ENCODE results near the gene NEU3.
"Not testable (repeated sequence)": the region's sequence is repeated elsewhere in the genome, so short reads cannot be mapped to it uniquely, and the experiment has no call there.

The NEU3 gene

DNA sequence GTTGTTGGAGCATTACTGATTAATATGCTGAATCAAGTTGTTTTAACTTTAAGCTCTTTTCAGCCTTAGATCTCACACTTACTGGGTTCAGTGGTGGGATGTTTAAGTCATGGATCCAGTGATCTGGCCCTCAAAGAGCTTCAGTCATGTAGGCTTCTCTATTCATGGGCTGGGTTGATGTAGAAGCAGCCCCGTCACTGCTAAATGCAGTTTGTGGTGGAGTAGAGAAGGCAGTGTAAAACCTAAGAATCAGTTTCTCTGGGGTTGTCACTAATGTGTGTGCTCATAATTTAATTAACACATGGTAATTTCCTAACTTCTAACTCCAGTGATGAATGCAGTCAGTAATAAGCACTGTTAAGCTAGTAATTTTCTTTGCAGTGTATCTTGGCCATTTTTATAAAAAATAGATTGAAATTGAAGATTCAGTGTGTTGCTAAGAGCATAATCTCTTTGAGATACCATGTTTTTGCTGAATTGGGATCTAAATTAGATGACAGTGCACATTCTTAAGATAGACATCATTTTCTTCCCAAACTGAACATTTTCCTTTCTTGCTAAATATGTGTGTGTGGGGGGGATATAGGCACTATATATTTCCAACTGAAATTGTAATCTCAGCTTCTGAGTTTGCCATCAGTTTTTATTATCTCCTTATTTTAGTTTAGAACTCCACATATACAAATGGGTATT, 30.6 kb upstream of the NEU3 start:
- FAIRE-seq (peak; percentile 11), DNase-seq (ENCODE audit: insufficient read length, low spot score) (no peak)
- TF ChIP-seq POLR2A (IDR thresholded peaks at IDR 0.05; ENCODE audit: low read depth, low read length): no peak

DNA sequence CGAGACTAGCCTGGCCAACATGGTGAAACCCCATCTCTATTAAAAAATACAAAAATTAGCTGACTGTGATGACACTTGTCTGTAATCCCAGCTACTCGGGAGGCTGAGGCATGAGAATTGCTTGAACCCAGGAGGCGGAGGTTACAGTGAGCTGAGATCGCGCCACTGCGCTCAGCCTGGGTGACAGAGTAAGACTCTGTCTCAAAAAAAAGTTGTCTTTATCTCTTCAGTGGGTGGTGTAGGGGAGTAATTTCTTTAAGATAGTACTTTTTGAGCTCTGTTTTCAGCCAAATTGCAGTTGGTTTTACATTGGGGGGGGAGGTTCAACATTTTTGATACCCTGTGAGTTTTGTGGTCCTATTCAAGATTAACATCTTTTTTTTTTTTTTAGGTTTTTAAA, 28.6 kb upstream of the NEU3 start:
- DNase-seq (ENCODE audit: insufficient read length, low spot score); FAIRE-seq: not testable (repeated sequence)

DNA sequence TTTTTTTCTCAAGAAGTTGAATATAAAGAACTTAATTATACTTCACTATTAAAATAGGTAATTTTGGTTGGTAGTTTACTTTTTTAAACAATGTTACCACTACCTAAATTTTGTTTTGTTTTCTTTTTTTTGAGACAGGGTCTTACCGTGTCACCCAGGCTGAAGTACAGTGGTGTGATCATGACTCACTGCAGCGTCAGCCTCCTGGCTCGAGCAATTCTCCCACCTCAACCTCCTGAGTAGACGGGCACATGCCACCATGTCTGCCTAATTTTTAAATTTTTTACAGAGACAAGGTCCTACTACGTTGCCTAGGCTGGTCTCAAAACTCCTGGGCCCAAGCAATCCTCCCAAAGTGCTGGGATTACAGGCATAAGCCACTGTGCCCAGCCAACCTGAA, 22.1 kb upstream of the NEU3 start:
- FAIRE-seq (no peak), DNase-seq (ENCODE audit: insufficient read length, low spot score) (no peak)
- no peak for TF ChIP-seq POLR2A (IDR thresholded peaks at IDR 0.05; ENCODE audit: low read depth, low read length)

DNA sequence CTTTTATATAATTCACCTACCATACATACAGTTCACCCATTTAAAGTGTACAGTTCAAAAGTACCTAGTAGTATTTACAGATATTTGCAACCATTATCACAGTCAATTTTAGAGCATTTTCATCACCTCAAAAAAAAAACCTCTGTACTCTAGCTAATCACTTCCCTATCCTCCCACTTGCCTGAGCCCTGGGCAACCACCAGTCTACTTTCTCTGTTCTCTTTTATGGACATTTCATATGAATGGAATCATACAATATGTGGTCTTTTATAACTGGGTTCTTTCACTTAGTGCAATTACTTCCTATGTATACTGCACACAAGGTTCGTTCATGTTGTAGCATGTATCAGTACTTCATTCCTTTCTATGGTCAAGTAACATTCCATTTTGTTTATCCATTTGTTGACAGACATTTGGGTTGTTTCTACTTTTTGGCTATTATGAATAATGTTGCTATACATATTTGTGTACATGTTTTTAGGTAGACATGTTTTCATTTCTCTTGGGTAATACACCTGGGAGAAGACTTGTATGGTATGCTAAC, 17.8 kb upstream of the NEU3 start:
- no peak for FAIRE-seq
- no peak for DNase-seq (ENCODE audit: insufficient read length, low spot score)
- no peak for TF ChIP-seq POLR2A (IDR thresholded peaks at IDR 0.05; ENCODE audit: low read depth, low read length)

DNA sequence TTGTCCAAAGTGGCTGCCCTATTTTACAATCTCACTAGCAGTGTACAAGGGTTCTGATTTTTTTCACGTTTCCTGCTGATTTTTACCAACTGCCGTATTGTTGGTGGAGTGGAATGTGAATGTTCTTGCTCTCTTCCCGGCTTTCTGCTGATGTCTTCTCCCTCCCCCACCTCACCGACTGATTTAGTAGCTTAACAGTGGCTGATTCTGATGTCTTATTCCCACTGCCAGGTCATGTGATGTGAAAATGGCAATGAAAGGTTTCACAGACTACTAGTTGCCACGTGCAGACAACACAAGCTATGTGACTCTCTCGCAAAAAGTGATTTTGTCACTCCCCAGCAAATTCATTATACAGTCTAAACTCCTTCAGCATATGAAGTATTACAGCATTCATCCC, 17.3 kb upstream of the NEU3 start:
- DNase-seq (ENCODE audit: insufficient read length, low spot score) (no peak), FAIRE-seq (no peak)
- TF ChIP-seq POLR2A (IDR thresholded peaks at IDR 0.05; ENCODE audit: low read depth, low read length): no peak

DNA sequence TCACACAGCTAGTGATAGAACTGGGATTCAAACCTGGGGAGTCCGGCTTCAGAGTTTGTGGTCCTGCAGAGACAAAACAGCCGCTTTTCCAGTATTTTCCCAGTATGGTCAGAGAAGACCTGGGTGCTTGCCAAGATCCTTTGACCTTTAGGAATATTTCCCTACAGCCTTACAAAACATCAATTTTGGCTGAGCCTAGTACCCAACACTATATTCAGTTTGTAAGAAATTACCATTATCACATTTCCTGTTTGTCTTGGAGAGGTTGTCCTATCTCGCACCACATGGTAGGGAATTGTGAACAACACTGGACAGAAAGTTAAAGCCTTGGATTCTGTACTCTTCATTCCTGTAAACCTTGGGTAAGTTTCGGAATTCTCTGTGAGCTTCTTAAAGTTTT, 10.7 kb upstream of the NEU3 start:
- TF ChIP-seq POLR2A (IDR thresholded peaks at IDR 0.05; ENCODE audit: low read depth, low read length): no peak
- no peak for FAIRE-seq
- DNase-seq (ENCODE audit: insufficient read length, low spot score): no peak

DNA sequence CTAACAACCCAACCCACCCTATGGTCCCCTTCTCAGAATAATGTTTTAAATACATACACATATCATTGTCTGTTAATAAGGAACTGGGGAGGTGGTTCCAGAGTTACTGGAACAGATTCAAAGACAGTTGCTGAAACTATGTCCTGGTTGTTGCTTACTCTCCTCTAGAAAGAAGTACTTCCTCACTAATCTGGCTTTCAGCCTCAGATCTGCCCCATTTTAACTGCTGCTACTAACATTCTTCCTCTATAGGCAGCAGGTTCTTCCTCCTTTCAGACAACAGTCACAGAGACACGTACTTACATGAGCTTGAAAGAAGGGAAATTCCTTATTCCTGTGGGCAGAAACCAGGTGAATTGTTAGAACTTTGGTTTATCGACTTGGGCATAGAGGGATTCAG, 8.1 kb upstream of the NEU3 start:
- FAIRE-seq (no peak), DNase-seq (ENCODE audit: insufficient read length, low spot score) (no peak)
- TF ChIP-seq POLR2A (IDR thresholded peaks at IDR 0.05; ENCODE audit: low read depth, low read length): no peak

DNA sequence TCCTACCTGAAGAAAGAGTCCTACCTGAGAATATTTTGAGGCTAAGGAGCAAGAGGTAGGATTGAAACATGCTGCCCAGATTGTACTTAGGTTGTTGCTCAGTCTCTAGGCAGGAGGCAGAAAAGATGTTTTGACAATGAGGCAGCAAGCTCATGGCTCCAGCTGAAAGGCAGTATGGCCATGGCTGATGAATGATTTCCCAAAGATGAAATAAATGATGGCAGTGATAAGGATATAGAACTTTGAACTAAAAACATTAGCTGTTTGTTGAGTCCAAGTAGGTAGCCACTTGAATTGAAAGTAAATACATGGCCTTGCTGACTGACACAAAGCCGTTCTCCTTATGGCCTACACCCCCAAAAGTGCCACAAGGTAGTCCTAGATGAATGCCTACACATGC, 6.8 kb upstream of the NEU3 start:
- TF ChIP-seq POLR2A (IDR thresholded peaks at IDR 0.05; ENCODE audit: low read depth, low read length): no peak
- FAIRE-seq (no peak), DNase-seq (ENCODE audit: insufficient read length, low spot score) (no peak)

DNA sequence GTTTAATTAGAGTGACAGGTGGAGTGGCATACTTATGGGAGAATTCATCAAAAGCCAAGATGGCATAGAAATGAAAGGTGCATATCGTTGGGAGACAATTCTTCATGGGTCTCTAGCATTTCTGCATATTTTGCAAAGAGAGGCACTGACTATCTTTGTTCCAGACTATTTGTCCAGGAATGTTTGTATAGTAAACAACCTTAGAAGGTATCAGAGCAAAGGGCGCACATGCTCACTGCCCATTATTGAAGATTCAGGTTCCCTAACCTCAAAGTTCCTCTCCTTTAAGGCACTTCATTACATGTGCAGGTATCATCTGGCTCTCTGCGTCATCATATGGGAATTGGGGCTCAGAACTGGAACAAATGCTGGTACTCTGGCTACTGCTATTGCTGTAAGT, 4.7 kb upstream of the NEU3 start:
- no peak for TF ChIP-seq POLR2A (IDR thresholded peaks at IDR 0.05; ENCODE audit: low read depth, low read length)
- FAIRE-seq: no peak

DNA sequence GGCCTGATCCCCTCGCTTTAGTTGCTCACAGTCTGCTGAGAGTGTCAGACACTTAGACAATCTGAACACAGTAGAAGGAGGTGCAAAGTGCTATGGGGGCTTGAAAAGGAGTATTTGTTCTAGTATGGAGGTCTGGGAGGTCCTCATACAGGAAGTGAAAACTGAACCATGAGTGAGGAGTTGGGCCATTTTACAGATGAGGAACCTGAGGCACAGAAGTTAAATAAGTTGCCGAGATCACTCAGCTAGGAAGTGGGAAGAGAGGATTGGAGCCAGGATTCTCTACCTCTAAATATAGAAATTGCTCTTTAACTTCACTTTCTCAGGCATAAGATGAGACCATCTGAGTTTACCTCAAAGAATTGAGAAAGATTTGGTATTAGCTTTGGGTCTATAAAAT, 4.0 kb upstream of the NEU3 start:
- DNase-seq (ENCODE audit: insufficient read length, low spot score) (no peak), FAIRE-seq (no peak)
- TF ChIP-seq POLR2A (IDR thresholded peaks at IDR 0.05; ENCODE audit: low read depth, low read length): no peak

More for the DNA sequence above, 4.7 kb upstream of the NEU3 start:
- no peak for DNase-seq (ENCODE audit: insufficient read length, low spot score)

DNA sequence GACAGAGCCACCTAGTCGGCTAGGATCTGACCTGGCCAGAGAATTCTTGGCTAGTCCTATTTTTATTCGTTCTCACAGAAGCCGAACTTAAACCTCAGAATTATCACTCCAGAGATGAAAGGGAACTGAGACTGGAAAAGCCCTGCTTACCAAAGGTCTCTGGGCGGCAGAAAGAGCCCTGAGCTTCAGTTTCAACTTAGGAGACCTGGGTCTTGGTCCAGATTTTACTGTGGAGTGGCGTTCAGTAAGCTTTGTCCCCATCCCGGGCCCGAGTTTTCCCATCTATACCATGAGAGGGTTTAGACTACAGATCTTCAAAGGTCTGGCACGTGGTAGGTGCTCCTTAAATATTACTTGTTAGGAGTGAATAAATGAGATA, 516 bp downstream of the NEU3 start:
- no peak for TF ChIP-seq POLR2A (IDR thresholded peaks at IDR 0.05; ENCODE audit: low read depth, low read length)
- no peak for FAIRE-seq
- no peak for DNase-seq (ENCODE audit: insufficient read length, low spot score)

DNA sequence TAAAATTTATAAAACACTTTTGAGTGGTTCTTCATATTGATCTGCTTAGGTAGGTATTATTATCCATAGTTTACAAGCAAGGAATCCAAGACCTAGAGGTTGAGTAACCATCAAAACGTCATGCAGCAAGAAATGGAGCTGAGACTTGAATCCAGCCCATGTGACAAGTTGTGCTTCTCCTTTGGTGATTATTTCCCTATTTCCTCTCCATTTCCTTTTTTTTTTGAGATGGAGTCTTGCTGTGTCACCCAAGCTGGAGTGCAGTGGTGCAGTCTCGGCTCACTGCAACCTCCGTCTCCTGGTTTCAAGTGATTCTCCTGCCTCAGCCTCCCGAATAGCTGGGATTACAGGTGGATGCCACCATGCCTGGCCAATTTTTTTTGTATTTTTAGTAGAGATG, 1.4 kb downstream of the NEU3 start:
- FAIRE-seq; DNase-seq (ENCODE audit: insufficient read length, low spot score): not testable (repeated sequence)

DNA sequence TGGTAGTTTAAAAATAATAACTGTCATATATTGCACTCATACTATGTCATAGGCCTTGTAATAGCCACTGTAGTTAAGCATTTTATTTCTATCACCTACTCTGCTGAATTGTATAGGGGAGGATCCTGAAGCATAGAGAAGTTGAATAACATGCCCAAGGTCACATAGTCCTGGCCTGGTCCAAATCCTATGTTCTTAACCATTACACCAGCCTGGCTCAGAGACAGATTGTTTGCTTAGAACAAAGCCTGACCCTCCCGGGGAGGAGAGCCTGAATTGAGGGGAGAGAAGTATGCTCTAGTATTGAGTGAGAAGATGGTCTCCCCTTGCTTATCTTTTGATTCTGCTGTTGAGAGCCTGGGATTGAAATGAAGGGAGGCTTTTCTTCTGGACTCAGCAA, 2.2 kb downstream of the NEU3 start:
- FAIRE-seq (no peak), DNase-seq (ENCODE audit: insufficient read length, low spot score) (no peak)
- TF ChIP-seq POLR2A (IDR thresholded peaks at IDR 0.05; ENCODE audit: low read depth, low read length): no peak

DNA sequence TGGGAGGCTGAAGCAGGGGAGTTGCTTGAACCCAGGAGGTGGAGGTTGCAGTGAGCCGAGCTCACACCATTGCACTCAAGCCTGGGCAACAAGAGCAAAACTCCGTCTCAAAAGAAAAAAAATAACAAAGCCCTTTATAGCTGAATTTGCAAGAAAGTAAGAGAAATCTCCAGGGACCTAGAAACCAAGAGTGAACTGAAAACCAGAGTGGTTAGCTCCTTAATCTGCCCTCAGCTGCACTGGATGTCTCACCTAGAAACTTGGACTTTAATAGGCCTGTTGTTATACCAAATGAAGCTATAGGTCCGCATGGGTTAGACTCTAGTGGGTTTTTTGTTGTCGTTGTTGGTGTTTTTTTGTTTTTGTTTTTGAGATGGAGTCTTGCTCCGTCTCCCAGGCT, 4.1 kb downstream of the NEU3 start:
- DNase-seq (ENCODE audit: insufficient read length, low spot score): no peak
- TF ChIP-seq POLR2A (IDR thresholded peaks at IDR 0.05; ENCODE audit: low read depth, low read length): no peak
- no peak for FAIRE-seq

DNA sequence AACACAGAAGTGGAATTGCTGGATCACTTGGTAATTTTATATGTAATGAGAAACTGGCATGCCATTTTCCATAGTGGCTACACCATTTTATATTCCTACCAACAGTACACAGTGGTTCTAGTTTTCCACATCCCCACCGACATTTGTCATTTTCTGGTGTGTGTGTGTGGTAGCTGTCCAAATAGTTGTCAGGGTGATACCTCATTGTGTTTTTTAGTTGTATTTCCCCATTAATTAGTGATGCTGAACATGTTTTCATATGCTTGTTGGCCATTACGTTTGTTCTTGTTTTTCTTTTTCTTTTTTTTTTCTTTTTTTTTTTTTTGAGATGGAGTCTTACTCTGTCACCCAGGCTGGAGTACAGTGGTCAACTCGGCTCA, 12.2 kb downstream of the NEU3 start:
- DNase-seq (ENCODE audit: insufficient read length, low spot score) (no peak), FAIRE-seq (no peak)
- no peak for TF ChIP-seq POLR2A (IDR thresholded peaks at IDR 0.05; ENCODE audit: low read depth, low read length)

DNA sequence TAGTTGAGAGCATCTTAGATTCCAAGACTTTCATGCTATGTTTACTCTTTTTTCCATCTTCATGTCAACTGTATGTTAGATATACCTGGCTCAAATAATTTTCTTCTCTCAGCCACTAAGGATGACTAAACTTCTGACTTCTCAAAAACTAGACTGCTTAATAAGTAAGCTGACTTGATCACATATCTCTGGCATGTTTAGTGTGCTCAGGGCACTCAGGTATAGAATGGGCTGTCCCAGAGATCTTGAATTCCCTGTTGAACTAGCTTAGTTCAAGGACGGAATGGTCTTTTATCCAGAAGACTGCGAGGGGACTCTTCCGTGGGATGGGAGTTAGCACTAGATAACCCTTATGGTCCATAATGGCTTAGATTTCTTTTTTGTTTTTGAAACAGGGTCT, 13.0 kb downstream of the NEU3 start:
- FAIRE-seq: no peak
- no peak for DNase-seq (ENCODE audit: insufficient read length, low spot score)
- TF ChIP-seq POLR2A (IDR thresholded peaks at IDR 0.05; ENCODE audit: low read depth, low read length): no peak
